Esophagus muscularis mucosa (tissue), 4 donors: ENCODE measurements around the gene ARID3A. TPM values are rescaled to one million over a fixed set of nuclear protein-coding genes. Genes with fewer than 3 reads are reported as not detected.

Experiments
- DNase-seq: peaks from one replicate; pipeline ENCODE4 v3.0.0-alpha.2; 2017; ENCODE audit errors: extremely low spot score
- H3K27ac ChIP-seq, 4 donors: fragments of 200-600 bp; sonication (generic); replicated peaks in 1 of 4; 1 replicate in 3 of 4; 2 replicates in 1 of 4; pipeline ENCODE4 v1.5.1; 2016 to 2019; ENCODE audit warnings: mild to moderate bottlenecking in 1 of 4
- H3K27me3 ChIP-seq, 4 donors: fragments of 200-600 bp; sonication (generic); one replicate each; pipeline versions ENCODE4 v1.5.1 to v1.6.0; 2016 to 2019
- H3K36me3 ChIP-seq, 4 donors: fragments of 200-600 bp; sonication (generic); one replicate each; pipeline ENCODE4 v1.5.1; 2016 to 2019
- H3K4me1 ChIP-seq, 4 donors: fragments of 200-600 bp; sonication (generic); one replicate each; pipeline ENCODE4 v1.5.1; 2016 to 2019
- H3K4me3 ChIP-seq, 4 donors: fragments of 200-600 bp; sonication (generic); 1 replicate in 2 of 4; 2 replicates in 2 of 4; pipeline ENCODE4 v1.5.1; 2016 to 2019; ENCODE audit warnings: mild to moderate bottlenecking in 4 of 4, moderate library complexity in 1 of 4
- H3K9me3 ChIP-seq, 4 donors: fragments of 200-600 bp; sonication (generic); 1 replicate in 3 of 4; 2 replicates in 1 of 4; pipeline ENCODE4 v1.5.1; 2016 to 2019
- EP300 ChIP-seq: sonication (generic); formaldehyde crosslinking; IDR thresholded peaks from one replicate; pipeline ENCODE4 v1.6.1; 2017; ENCODE audit warnings: antibody characterized with exemption
- POLR2A ChIP-seq: fragments of 450-650 bp; IDR thresholded peaks from one replicate; pipeline ENCODE4 v1.6.1; 2017; ENCODE audit warnings: antibody characterized with exemption, moderate library complexity, mild to moderate bottlenecking, low read depth
- POLR2AphosphoS5 ChIP-seq, 2 donors: sonication (generic); formaldehyde crosslinking; IDR thresholded peaks; one replicate each; pipeline ENCODE4 v1.6.1; 2017; ENCODE audit warnings: antibody characterized with exemption in 2 of 2
- WGBS: methylation state at CpG from one replicate; pipeline ENCODE4 v1.1.5; 2018; 5-methylcytosine and 5-hydroxymethylcytosine counted together
- intact Hi-C: fragments of 100-400 bp; cut with DNase I; formaldehyde crosslinking; loops from one replicate; pipeline ENCODE4 v1.15.1; 2023
- total RNA-seq, 4 donors: library from RNA; depleted of rRNA; stranded (reverse); fragments of >200 nt; gene quantifications; one replicate each; pipeline versions ENCODE4 v1.1.0 to v1.2.1, GENCODE V29; 2016
- TF ChIP-seq, protein P1 (sequence below), 3 experiments: fragments of 200-600 bp in 2 of 3; fragments of 450-650 bp in 1 of 3; sonication (generic) in 2 of 3; IDR thresholded peaks; one replicate each; pipeline ENCODE4 v1.5.1; 2017 to 2019; ENCODE audit warnings: antibody characterized with exemption in 3 of 3, mild to moderate bottlenecking in 2 of 3, moderate library complexity in 1 of 3

The ARID3A gene
- total RNA-seq, 4 donors from 2014 or later: 2.9 to 8.4 (median 5.0) TPM

DNA sequence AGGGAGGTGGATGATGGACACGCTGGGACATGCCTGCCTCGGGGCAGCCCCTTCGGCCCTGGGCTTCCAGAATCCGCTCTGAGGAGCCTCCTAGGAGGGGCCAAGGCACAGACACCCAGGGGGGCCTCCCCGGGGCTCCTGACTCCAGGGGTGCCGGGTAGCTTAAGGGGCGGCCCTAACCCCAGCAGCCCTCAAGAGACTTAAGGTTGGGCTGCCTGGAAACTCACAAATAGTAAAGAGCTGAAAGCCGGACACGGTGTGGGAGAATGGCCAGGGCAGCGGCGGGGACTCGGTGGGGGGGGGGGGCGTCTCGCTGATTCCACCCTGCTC is 7.7 kb downstream of the ARID3A start:
- H3K36me3 ChIP-seq: peaks cover 0 to 29% (median 7%) of the 10 kb centered on the region in 4 donors
- TF ChIP-seq EP300: no peak
- TF ChIP-seq, protein P1, sequence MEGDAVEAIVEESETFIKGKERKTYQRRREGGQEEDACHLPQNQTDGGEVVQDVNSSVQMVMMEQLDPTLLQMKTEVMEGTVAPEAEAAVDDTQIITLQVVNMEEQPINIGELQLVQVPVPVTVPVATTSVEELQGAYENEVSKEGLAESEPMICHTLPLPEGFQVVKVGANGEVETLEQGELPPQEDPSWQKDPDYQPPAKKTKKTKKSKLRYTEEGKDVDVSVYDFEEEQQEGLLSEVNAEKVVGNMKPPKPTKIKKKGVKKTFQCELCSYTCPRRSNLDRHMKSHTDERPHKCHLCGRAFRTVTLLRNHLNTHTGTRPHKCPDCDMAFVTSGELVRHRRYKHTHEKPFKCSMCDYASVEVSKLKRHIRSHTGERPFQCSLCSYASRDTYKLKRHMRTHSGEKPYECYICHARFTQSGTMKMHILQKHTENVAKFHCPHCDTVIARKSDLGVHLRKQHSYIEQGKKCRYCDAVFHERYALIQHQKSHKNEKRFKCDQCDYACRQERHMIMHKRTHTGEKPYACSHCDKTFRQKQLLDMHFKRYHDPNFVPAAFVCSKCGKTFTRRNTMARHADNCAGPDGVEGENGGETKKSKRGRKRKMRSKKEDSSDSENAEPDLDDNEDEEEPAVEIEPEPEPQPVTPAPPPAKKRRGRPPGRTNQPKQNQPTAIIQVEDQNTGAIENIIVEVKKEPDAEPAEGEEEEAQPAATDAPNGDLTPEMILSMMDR (IDR thresholded peaks at IDR 0.05): no peak
- TF ChIP-seq POLR2A: no peak
- no peak for TF ChIP-seq POLR2AphosphoS5 (IDR thresholded peaks at IDR 0.05)
- peak overlapping the region; percentile 50 to 80 (median 77) for H3K27ac ChIP-seq
- peak overlapping the region; percentile 3 to 40 (median 22) for H3K4me3 ChIP-seq
- intact Hi-C loops: no loop called here
- no peaks in the 10 kb centered on the region for H3K27me3 ChIP-seq
- H3K9me3 ChIP-seq: no peaks in the 10 kb centered on the region
- DNase-seq: no peak
- peaks cover 31 to 44% (median 42%) of the 10 kb centered on the region in 4 donors for H3K4me1 ChIP-seq
- WGBS: 56% methylated on average over 11 of the region's 14 CpGs

DNA sequence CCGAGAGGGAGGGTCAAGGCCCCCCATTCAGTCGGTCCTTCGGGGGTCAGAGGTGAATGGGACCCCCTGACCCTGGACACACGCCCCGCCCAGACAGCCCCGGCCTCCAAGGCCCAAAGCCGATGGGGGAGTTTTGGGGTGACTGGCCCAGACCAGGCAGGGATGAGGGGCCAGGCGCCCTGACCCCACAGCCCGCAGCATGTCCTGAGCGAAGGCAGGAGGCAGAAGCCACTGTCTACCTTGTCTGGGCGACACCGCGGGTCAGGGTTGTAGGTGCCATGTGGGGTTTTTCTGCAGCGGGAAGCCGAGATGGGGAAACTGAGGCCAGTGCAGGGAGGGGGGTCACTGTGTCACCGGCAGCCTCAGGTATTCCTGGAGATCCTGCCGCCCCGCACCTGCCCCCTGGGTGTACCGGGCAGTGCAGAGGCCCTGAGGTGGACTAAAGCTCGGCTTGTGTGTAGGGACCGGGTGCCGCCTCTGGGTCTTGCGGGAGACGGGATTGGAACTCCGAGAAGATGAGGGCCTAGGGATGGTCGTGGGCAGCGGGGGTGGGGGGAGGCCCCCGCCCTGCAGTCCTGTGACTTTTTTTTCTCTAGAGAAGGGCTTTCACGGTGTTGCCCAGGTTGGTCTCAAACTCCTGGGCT is 8.5 kb downstream of the ARID3A start:
- 79% methylated on average over 21 of the region's 29 CpGs for WGBS
- DNase-seq: no peak
- TF ChIP-seq POLR2A (no peak), EP300 (no peak), POLR2AphosphoS5 (IDR thresholded peaks at IDR 0.05) (no peak)
- TF ChIP-seq, protein P1 (IDR thresholded peaks at IDR 0.05): no peak
- peak overlapping the region in 3 of 4 donors; percentile 1 to 17 (median 9) for H3K4me3 ChIP-seq
- intact Hi-C loops: no loop called here
- no peaks in the 10 kb centered on the region for H3K9me3 ChIP-seq
- peak overlapping the region; percentile 50 to 80 (median 77) for H3K27ac ChIP-seq
- peaks cover 31 to 41% (median 39%) of the 10 kb centered on the region in 4 donors for H3K4me1 ChIP-seq
- peaks cover 0 to 26% (median 6%) of the 10 kb centered on the region in 4 donors for H3K36me3 ChIP-seq
- H3K27me3 ChIP-seq: no peaks in the 10 kb centered on the region

GRCh38 chr19:934865-935479 is 9.1 kb downstream of the ARID3A start:
- no peaks in the 10 kb centered on the region for H3K9me3 ChIP-seq
- H3K27me3 ChIP-seq: no peaks in the 10 kb centered on the region
- DNase-seq: peak; percentile 97
- peak overlapping the region in 3 of 4 donors; percentile 1 to 17 (median 9) for H3K4me3 ChIP-seq
- intact Hi-C loops: no loop called here
- WGBS: 6% methylated on average over 17 of the region's 31 CpGs
- no peak for TF ChIP-seq EP300
- TF ChIP-seq POLR2AphosphoS5 (IDR thresholded peaks at IDR 0.05): peak; percentile 75 to 94
- H3K36me3 ChIP-seq: peaks cover 0 to 20% (median 3%) of the 10 kb centered on the region in 4 donors
- H3K27ac ChIP-seq: peak overlapping the region; percentile 50 to 80 (median 77)
- peaks cover 31 to 43% (median 40%) of the 10 kb centered on the region in 4 donors for H3K4me1 ChIP-seq

DNA sequence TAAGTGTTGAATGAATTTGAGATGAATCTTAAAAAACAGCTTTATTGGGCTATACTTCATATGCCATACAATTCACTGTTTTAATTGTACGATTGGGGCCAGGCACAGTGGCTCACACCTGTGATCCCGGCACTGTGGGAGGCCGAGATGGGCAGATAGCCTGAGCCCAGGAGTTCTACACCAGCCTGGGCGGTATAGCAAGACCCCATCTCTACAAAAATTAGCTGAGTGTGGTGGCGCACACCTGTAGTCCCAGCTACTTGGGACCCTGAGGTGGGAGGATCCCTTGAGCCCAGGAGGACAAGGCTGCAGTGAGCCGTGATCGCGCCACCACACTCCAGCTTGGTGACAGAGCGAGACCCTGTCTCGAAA is 10.3 kb downstream of the ARID3A start:
- Histone ChIP-seq H3K27me3 (no peaks in the 10 kb centered on the region), H3K4me1 (peaks cover 40 to 55% (median 52%) of the 10 kb centered on the region in 4 donors), H3K36me3 (peaks cover 0 to 13% (median 0%) of the 10 kb centered on the region in 4 donors), H3K27ac (peak overlapping the region in 1 of 4 donors; percentile 80), H3K9me3 (no peaks in the 10 kb centered on the region), H3K4me3 (no peak overlapping the region)
- DNase-seq: no peak
- 92% methylated on average over 10 of the region's 10 CpGs for WGBS
- TF ChIP-seq, protein P1 (IDR thresholded peaks at IDR 0.05): no peak
- TF ChIP-seq EP300: no peak
- no peak for TF ChIP-seq POLR2AphosphoS5 (IDR thresholded peaks at IDR 0.05)
- TF ChIP-seq POLR2A: no peak
- intact Hi-C loops: no loop called here

GRCh38 chr19:937259-937694 is 11.4 kb downstream of the ARID3A start:
- Histone ChIP-seq H3K27ac (no peak overlapping the region), H3K4me3 (no peak overlapping the region), H3K36me3 (peaks cover 0 to 8% (median 2%) of the 10 kb centered on the region in 4 donors), H3K27me3 (no peaks in the 10 kb centered on the region), H3K9me3 (no peaks in the 10 kb centered on the region), H3K4me1 (peaks cover 40 to 60% (median 58%) of the 10 kb centered on the region in 4 donors)
- intact Hi-C loops: no loop called here
- WGBS: 89% methylated on average over 16 of the region's 16 CpGs
- TF ChIP-seq POLR2AphosphoS5 (IDR thresholded peaks at IDR 0.05): no peak
- no peak for TF ChIP-seq POLR2A
- TF ChIP-seq EP300: no peak
- TF ChIP-seq, protein P1 (IDR thresholded peaks at IDR 0.05): no peak
- DNase-seq: no peak
